ENCODE results near the gene MERTK. TPM values are rescaled to one million over a fixed set of nuclear protein-coding genes. Genes with fewer than 3 reads are reported as not detected.
A peak's percentile ranks its signal among the peaks of the same experiment; 100 is the strongest.

MERTK gene
- total and polyA plus RNA-seq, 2 donors (not counting 1 experiment from before 2014, with no cell fraction given) = 0.34 to 6.6 TPM

- Histone ChIP-seq H3K36me3 (ENCODE audit: control insufficient read depth, insufficient read depth, low read length) (peaks cover 10% of the 10 kb centered on the region), H3K4me1 (ENCODE audit: control insufficient read depth, extremely low read depth, insufficient read depth, low read length) (peaks cover 13% of the 10 kb centered on the region), H2AFZ (ENCODE audit: low read length) (no peak overlapping the region), H3K27me3 (ENCODE audit: control insufficient read depth, insufficient read depth, low read length) (no peaks in the 10 kb centered on the region), H3K27ac (ENCODE audit: insufficient read depth, low read length) (no peak overlapping the region), H3K4me3 (replicated peaks in 1 of 4; ENCODE audit: control extremely low read depth in 1 of 4, insufficient read depth in 1 of 4, low read depth in 3 of 4, low read length in 4 of 4) (no peak overlapping the region), H3K79me2 (ENCODE audit: control insufficient read depth, insufficient read depth, low read length) (peaks cover 34% of the 10 kb centered on the region), H3K9me3 (ENCODE audit: control insufficient read depth, insufficient read depth, low read depth, low read length) (no peaks in the 10 kb centered on the region), H3K4me2 (ENCODE audit: extremely low read depth, insufficient read depth, low read length) (no peak overlapping the region), H4K20me1 (ENCODE audit: control insufficient read depth, extremely low read depth, insufficient read depth, low read length) (no peaks in the 10 kb centered on the region), H3K9ac (ENCODE audit: insufficient read depth, low read length) (no peak overlapping the region)
- TF ChIP-seq EZH2 (IDR thresholded peaks at IDR 0.05; ENCODE audit: low read length, missing control alignments) = no peak
- TF ChIP-seq, protein P1, sequence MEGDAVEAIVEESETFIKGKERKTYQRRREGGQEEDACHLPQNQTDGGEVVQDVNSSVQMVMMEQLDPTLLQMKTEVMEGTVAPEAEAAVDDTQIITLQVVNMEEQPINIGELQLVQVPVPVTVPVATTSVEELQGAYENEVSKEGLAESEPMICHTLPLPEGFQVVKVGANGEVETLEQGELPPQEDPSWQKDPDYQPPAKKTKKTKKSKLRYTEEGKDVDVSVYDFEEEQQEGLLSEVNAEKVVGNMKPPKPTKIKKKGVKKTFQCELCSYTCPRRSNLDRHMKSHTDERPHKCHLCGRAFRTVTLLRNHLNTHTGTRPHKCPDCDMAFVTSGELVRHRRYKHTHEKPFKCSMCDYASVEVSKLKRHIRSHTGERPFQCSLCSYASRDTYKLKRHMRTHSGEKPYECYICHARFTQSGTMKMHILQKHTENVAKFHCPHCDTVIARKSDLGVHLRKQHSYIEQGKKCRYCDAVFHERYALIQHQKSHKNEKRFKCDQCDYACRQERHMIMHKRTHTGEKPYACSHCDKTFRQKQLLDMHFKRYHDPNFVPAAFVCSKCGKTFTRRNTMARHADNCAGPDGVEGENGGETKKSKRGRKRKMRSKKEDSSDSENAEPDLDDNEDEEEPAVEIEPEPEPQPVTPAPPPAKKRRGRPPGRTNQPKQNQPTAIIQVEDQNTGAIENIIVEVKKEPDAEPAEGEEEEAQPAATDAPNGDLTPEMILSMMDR (conservative IDR thresholded peaks at IDR 0.05 in 1 of 2, IDR thresholded peaks at IDR 0.05 in 1 of 2; ENCODE audit: low read depth in 1 of 2, low read length in 2 of 2) = no peak
- DNase-seq (ENCODE audit: low read depth in 2 of 2) = peak in 1 of 2 donors; percentile 79
Measured at GRCh38 chr2:112061299-112061698, 162.9 kb downstream of the MERTK start.

DNA sequence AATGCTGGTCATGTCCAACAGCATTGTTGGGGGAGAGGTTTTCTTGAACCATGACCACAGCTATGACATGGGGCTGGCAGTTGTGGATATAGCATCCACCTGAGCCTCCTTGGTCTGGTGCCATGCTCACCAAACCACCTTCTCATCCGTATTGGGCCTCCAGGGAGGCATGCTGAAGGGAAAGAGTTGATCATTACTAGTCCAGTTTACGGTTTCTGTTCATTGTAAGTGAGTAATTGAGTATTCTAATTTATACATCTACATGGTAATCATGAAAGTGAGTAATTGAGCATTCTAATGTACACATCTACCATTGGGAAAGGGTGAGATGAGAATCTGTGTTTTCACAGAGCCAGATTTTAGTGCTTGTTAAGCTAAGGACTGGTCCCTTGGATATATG lies 163.4 kb downstream of the MERTK start:
- no peak overlapping the region for H3K4me3 ChIP-seq (replicated peaks in 1 of 4; ENCODE audit: control extremely low read depth in 1 of 4, insufficient read depth in 1 of 4, low read depth in 3 of 4, low read length in 4 of 4)
- no peak overlapping the region for H3K27ac ChIP-seq (ENCODE audit: insufficient read depth, low read length)
- H3K9me3 ChIP-seq (ENCODE audit: control insufficient read depth, insufficient read depth, low read depth, low read length) = no peaks in the 10 kb centered on the region
- H3K4me2 ChIP-seq (ENCODE audit: extremely low read depth, insufficient read depth, low read length) = no peak overlapping the region
- no peak for TF ChIP-seq EZH2 (IDR thresholded peaks at IDR 0.05; ENCODE audit: low read length, missing control alignments)
- TF ChIP-seq, protein P1 (conservative IDR thresholded peaks at IDR 0.05 in 1 of 2, IDR thresholded peaks at IDR 0.05 in 1 of 2; ENCODE audit: low read depth in 1 of 2, low read length in 2 of 2) = no peak
- no peaks in the 10 kb centered on the region for H4K20me1 ChIP-seq (ENCODE audit: control insufficient read depth, extremely low read depth, insufficient read depth, low read length)
- peaks cover 33% of the 10 kb centered on the region for H3K79me2 ChIP-seq (ENCODE audit: control insufficient read depth, insufficient read depth, low read length)
- peaks cover 13% of the 10 kb centered on the region for H3K4me1 ChIP-seq (ENCODE audit: control insufficient read depth, extremely low read depth, insufficient read depth, low read length)
- no peak overlapping the region for H2AFZ ChIP-seq (ENCODE audit: low read length)
- DNase-seq (ENCODE audit: low read depth in 2 of 2) = no peak
- H3K27me3 ChIP-seq (ENCODE audit: control insufficient read depth, insufficient read depth, low read length) = no peaks in the 10 kb centered on the region
- peaks cover 10% of the 10 kb centered on the region for H3K36me3 ChIP-seq (ENCODE audit: control insufficient read depth, insufficient read depth, low read length)
- no peak overlapping the region for H3K9ac ChIP-seq (ENCODE audit: insufficient read depth, low read length)

- no peak for DNase-seq (ENCODE audit: low read depth in 2 of 2)
- H3K9me3 ChIP-seq (ENCODE audit: control insufficient read depth, insufficient read depth, low read depth, low read length) = no peaks in the 10 kb centered on the region
- no peak overlapping the region for H3K27ac ChIP-seq (ENCODE audit: insufficient read depth, low read length)
- H3K4me3 ChIP-seq (replicated peaks in 1 of 4; ENCODE audit: control extremely low read depth in 1 of 4, insufficient read depth in 1 of 4, low read depth in 3 of 4, low read length in 4 of 4) = no peak overlapping the region
- H3K9ac ChIP-seq (ENCODE audit: insufficient read depth, low read length) = no peak overlapping the region
- H3K4me1 ChIP-seq (ENCODE audit: control insufficient read depth, extremely low read depth, insufficient read depth, low read length) = peaks cover 8% of the 10 kb centered on the region
- H3K27me3 ChIP-seq (ENCODE audit: control insufficient read depth, insufficient read depth, low read length) = no peaks in the 10 kb centered on the region
- H3K4me2 ChIP-seq (ENCODE audit: extremely low read depth, insufficient read depth, low read length) = no peak overlapping the region
- no peaks in the 10 kb centered on the region for H4K20me1 ChIP-seq (ENCODE audit: control insufficient read depth, extremely low read depth, insufficient read depth, low read length)
- peaks cover 10% of the 10 kb centered on the region for H3K36me3 ChIP-seq (ENCODE audit: control insufficient read depth, insufficient read depth, low read length)
- peaks cover 25% of the 10 kb centered on the region for H3K79me2 ChIP-seq (ENCODE audit: control insufficient read depth, insufficient read depth, low read length)
- TF ChIP-seq, protein P1 (conservative IDR thresholded peaks at IDR 0.05 in 1 of 2, IDR thresholded peaks at IDR 0.05 in 1 of 2; ENCODE audit: low read depth in 1 of 2, low read length in 2 of 2) = no peak
- TF ChIP-seq EZH2 (IDR thresholded peaks at IDR 0.05; ENCODE audit: low read length, missing control alignments) = no peak
- no peak overlapping the region for H2AFZ ChIP-seq (ENCODE audit: low read length)
Measured at GRCh38 chr2:112062894-112063293, 164.5 kb downstream of the MERTK start.
